Globus pallidus (tissue), 1 donor: ENCODE results near the gene ANKRD1.
"Not testable (repeated sequence)": the region's sequence is repeated elsewhere in the genome, so short reads cannot be mapped to it uniquely, and the experiment has no call there.

Experiments used
- DNase-seq: peaks from one replicate; pipeline ENCODE4 v3.0.0-alpha.2; 2015; ENCODE audit warnings: low spot score

The ANKRD1 gene

DNA sequence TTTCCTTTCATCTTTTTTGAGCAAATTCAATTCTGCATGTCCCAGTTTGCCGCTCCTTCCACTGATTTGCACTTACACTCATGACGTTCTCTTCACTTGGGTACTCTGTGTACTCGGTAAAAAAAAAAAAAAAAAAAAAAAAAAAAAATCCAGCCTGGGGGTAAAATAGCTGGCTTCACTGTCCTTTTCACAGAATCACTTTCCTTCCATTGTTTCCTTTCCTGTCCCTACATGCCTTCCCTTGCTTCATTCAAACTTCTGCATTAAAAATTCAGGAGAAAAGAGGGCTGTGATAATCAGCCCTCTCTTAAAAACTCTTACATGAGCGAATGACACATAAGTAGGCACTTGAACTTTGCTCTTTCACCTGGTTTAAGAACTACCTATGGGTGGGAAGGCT lies 8.7 kb downstream of the ANKRD1 start:
- no peak for DNase-seq

DNA sequence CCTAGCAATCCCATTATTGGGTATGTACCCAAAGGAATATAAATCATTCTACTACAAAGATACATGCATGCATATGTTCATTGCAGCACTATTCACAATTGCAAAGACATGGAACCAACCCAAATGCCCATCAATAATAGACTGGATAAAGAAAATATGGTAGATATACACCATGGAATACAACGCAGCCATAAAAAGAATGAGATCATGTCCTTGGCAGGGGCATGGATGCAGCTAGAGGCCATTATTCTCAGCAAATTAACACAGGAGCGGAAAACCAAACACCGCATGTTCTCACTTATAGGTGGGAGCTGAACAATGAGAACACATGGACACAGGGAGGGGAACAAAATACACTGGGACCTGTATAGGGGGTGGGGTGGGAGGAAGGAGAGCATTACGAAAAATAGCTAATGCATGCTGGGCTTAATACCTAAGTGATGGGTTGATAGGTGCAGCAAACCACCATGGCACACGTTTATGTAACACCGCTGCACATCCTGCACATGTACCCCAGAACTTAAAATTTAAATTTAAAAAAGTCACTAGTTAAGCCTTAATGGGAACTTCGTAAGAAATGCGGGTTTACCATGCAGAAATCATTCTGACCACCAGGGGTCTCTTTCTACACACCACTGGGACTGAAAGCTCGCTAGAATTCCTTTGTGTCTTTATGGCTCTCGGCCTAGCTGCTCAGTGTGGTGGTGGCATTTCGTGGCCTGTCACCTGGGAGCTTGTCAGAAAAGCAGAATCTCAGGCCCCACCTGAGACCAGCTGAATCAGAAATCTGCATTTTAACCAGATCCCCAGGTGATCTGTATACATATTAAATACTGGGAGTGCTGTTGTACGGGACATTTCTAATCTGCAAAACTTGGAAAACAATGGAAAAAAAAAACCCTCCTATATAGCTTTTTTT lies 9.5 kb downstream of the ANKRD1 start:
- DNase-seq, result peak; percentile 83

- DNase-seq, result no peak
Measured at GRCh38 chr10:90906596-90906995, 14.3 kb downstream of the ANKRD1 start.

DNA sequence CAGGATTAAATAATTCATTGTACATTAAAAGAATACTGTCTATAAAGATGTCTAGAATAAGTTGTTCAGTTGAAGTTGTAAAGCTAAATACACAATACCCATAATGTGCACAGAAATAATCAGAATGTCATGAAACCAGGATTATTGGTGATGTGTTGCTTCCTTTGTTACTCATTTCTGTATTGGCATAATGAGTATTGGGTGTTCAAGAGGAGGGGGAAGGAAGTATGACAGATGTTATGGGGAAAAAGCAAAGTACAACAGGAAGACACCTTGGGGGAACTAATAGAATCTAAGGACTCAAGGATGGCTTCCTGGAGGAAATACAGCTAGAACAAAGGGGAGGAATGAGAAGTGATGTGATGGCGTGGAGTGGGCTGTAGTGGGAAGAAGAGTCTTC lies 15.0 kb downstream of the ANKRD1 start:
- DNase-seq, result no peak

DNA sequence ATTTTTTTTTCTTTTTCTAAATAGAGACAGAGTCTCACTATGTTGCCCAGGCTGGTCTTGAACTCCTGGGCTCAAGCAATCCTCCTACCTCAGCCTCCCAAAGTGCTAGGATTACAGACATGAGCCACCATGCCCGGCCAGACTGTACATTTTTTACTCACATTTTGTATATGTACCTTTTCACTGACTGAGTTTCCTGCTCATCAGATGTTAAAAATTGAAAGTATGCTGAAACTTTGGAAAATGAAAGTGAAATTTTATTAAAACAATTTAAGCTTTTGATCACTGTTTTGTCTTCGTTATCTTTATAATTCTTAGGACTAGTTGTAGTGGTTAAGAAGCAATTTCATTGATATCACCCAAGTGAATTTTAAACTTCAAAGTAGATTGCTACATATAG lies 24.0 kb downstream of the ANKRD1 start:
- DNase-seq, result not testable (repeated sequence)

DNA sequence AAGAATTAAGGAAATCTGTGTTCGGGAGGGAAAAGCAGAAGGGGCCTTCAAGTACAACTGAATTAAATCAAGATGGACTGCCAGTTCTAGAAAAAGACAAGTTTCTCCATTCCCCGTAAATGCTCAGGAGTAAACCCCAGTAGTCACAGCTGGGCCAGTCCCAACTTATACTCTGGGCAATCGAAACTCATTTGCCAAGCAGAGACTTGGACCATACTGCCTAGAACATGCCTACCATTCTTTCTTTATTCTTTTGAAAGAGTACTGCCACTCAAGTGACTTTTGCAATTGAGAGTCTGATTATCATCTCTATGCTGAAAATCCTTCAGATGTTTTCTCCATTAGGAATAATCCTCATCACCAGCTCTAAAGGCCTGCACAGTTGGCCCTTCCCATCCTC lies 27.7 kb downstream of the ANKRD1 start:
- DNase-seq, result no peak

DNA sequence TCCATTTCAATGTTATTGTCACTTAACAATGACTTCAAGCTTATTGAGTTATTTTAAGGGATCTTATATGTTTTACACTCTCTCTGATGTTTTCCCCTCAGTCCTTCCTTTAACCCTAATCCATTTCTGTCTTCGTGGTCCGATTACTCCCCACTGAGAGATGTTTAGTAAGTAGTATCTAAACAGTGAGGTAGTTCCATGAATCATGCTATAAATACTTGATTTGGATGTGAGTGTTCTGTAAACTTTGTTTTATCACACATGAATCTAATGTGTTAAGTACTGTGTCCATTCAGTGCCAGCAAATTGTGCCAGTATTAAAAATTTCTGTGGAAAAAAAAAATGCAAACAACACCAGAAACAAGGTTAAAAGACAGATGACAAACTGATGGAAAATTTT lies 30.5 kb downstream of the ANKRD1 start:
- DNase-seq, result no peak

- DNase-seq, result no peak
Measured at GRCh38 chr10:90889636-90890035, 31.3 kb downstream of the ANKRD1 start.

- DNase-seq, result no peak
Measured at GRCh38 chr10:90888387-90888786, 32.5 kb downstream of the ANKRD1 start.

DNA sequence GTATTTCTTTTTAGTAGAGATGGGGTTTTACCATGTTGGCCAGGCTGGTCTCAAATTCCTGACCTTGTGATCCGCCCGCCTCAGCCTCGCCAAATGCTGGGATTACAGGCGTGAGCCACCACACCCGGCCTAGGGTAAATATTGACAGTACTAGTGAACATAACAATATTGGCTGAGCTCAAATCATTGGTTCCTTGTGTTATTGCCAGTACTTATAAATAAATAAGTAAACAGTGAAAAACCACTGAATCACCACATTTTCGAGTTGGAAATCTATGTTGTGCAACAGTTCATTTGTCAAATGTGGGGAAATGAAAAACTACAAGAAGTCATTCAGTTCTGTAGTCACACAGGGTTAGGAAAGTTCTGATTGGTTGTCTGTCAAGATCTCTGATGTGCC lies 33.3 kb downstream of the ANKRD1 start:
- DNase-seq, result no peak

DNA sequence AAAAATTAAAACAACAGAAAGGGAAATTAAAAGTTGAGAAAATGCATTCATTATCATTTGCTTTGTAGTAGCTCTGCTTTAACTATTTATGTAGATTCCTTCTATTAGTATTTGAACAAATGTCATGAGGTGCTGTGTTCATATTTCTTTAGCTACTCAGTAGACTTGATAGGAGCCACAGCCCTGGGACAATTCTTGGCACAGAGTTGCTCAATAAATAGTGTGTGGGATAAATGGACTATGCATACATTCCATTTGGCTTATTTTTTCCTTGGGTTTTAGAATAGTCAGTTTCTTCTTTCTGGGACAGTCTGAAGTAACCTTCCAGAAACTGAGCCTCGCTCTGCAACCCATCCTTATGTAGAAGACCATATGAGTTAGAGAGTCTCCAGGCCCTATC lies 35.7 kb downstream of the ANKRD1 start:
- no peak for DNase-seq

GRCh38 chr10:90884431-90884830 lies 36.5 kb downstream of the ANKRD1 start:
- no peak for DNase-seq

GRCh38 chr10:90880059-90880719 lies 40.7 kb downstream of the ANKRD1 start:
- not testable (repeated sequence) for DNase-seq

DNA sequence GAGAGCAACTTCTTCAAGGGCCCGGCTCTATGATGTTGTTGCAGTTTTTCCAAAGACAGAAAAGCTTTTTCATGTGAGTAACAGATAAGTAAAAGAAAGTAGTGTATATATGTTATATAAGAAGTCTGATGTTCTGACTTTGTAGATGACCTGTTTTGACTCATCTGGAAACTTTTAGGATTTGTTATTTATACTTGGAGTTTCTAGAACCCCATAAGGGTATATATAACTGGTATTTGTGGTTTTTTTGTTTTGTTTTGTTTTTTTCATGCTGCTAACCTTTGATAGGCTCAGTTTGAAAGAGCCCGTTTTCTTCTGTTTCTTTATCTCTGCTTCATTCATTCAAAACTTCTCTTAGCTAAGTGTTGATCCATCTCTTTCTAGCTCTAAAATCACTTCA lies 41.8 kb downstream of the ANKRD1 start:
- no peak for DNase-seq

GRCh38 chr10:90872648-90873020 lies 48.3 kb downstream of the ANKRD1 start:
- no peak for DNase-seq

GRCh38 chr10:90871766-90872647 lies 48.9 kb downstream of the ANKRD1 start, which contains the start of gene RPP30:
Gene RPP30, plus strand, starts transcription at chr10:90871974. Its CDS starts 13 bp downstream, at chr10:90871987.
- peak; percentile 83 for DNase-seq

- peak; percentile 73 for DNase-seq
Measured at GRCh38 chr10:90871279-90871765, 49.6 kb downstream of the ANKRD1 start.

DNA sequence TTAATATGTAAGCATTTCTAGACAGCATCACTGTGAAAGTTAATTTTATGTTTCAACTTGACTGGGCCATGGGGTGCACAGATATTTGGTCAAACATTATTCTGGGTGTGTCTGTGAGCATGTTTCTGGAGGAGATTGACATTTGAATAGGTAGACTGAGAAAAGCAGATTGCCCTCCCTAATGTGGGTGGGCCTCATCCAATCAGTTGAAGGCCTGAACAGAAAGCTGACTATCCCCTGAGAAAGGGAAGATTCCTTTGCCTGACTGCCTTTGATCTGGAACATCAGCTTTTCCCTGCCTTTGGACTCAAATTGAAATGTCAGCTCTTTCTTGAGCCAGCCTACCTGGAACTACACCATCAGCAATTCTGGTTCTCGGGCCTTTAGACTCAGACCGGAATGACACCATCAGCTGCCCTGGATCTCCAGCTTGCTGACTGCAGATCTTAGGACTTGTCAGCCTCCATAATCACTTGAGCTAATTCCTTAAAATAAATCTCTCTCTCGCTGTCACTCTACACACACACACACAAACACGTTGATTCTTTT lies 54.8 kb downstream of the ANKRD1 start:
- no peak for DNase-seq

GRCh38 chr10:90865401-90865800 lies 55.5 kb downstream of the ANKRD1 start:
- DNase-seq, result no peak

DNA sequence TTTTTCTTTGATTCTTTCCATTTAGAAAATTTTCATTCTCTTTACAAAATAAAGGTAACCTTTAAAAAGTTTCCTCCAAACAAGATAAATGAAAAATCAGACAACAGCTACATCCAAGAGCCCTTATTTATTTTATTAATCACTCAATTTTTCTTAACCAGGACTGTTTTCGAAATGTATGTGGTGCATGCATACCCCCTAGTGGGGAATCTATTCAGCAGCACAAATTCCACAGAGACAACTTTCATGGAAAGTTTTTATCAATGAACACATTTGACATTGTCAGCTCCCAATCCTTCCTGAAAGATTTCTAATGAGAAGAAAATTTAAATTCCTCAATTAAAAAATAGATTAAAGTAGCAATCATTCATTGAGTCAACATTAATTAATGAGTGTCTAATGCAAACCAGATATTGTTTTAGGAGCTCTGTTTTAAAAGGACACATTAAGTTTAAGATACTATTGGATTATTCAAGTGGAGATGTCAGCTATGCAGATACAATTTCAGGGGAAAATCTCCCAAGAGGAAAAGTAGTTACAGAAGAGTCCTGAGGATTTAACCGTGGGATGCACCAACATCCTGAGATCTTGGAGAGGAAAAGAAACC lies 57.9 kb downstream of the ANKRD1 start:
- no peak for DNase-seq
